OCI-LY1 (cell line): Measurements from ENCODE around the gene PPAT.

Source experiments
- H2AFZ ChIP-seq: fragments of 200-600 bp; sonication (generic), shearing (Covaris generic); 2 replicates; pipeline ENCODE4 v1.6.0; 2014; ENCODE audit warnings: antibody characterized with exemption, mild to moderate bottlenecking, low read length
- H3F3A ChIP-seq: fragments of 200-600 bp; sonication (generic), shearing (Covaris generic); 2 replicates; pipeline ENCODE4 v1.6.0; 2014; ENCODE audit warnings: mild to moderate bottlenecking, antibody characterized with exemption, low read length, moderate library complexity; ENCODE audit not compliant: insufficient read depth
- H3K27ac ChIP-seq: fragments of 200-600 bp; sonication (generic); 2 replicates; pipeline ENCODE4 v1.5.1; 2014; ENCODE audit warnings: low read length, mixed run types, mild to moderate bottlenecking, low read depth; ENCODE audit not compliant: poor library complexity, severe bottlenecking
- H3K27me3 ChIP-seq: fragments of 200-600 bp; sonication (generic); 2 replicates; pipeline ENCODE4 v1.6.0; 2014; ENCODE audit warnings: antibody characterized with exemption, mild to moderate bottlenecking, low read length, moderate library complexity; ENCODE audit not compliant: insufficient read depth
- H3K36me3 ChIP-seq: fragments of 200-600 bp; sonication (generic); 2 replicates; pipeline ENCODE4 v1.6.1; 2014; ENCODE audit warnings: mild to moderate bottlenecking, antibody characterized with exemption, low read length, moderate library complexity, mixed read lengths; ENCODE audit not compliant: insufficient read depth
- H3K4me1 ChIP-seq: fragments of 200-600 bp; sonication (generic); 2 replicates; pipeline ENCODE4 v1.5.1; 2014; ENCODE audit warnings: mild to moderate bottlenecking, low read length, moderate library complexity; ENCODE audit not compliant: insufficient read depth, severe bottlenecking
- H3K4me2 ChIP-seq: fragments of 200-600 bp; sonication (generic), shearing (Covaris generic); 2 replicates; pipeline ENCODE4 v1.6.1; 2014; ENCODE audit warnings: low read length
- H3K4me3 ChIP-seq: fragments of 200-600 bp; sonication (generic); 2 replicates; pipeline ENCODE4 v1.5.1; 2014; ENCODE audit warnings: low read length, low read depth, mild to moderate bottlenecking, mixed read lengths; ENCODE audit not compliant: poor library complexity, severe bottlenecking
- H3K79me2 ChIP-seq: fragments of 200-600 bp; shearing (Covaris generic); 2 replicates; pipeline ENCODE4 v1.6.1; 2016; ENCODE audit warnings: mixed run types, low read length, mixed read lengths; ENCODE audit not compliant: insufficient read depth
- H3K9ac ChIP-seq: fragments of 200-600 bp; sonication (generic), shearing (Covaris generic); 2 replicates; pipeline ENCODE4 v1.6.1; 2014; ENCODE audit warnings: mild to moderate bottlenecking, low read length, mixed read lengths
- H3K9me2 ChIP-seq: fragments of 200-600 bp; sonication (generic), shearing (Covaris generic); 2 replicates; pipeline ENCODE4 v1.6.1; 2014; ENCODE audit warnings: low read depth, mild to moderate bottlenecking, low read length, mixed read lengths
- H3K9me3 ChIP-seq: fragments of 200-600 bp; shearing (Covaris generic); 2 replicates; pipeline ENCODE4 v1.6.1; 2014; ENCODE audit warnings: low read length, mixed read lengths
- H4K20me1 ChIP-seq: fragments of 200-600 bp; sonication (generic), shearing (Covaris generic); 2 replicates; pipeline ENCODE4 v1.6.0; 2016; ENCODE audit warnings: mild to moderate bottlenecking, low read length; ENCODE audit not compliant: insufficient read depth
- EZH2 ChIP-seq: fragments of 200-600 bp; sonication (generic), shearing (Covaris generic); IDR thresholded peaks from 2 replicates; pipeline ENCODE4 v1.8.0; 2017; ENCODE audit warnings: borderline replicate concordance, mixed run types, mild to moderate bottlenecking, antibody characterized with exemption, low read length, moderate library complexity, mixed read lengths
- TF ChIP-seq, protein P1 (sequence below): fragments of 200-600 bp; sonication (generic), shearing (Covaris generic); IDR thresholded peaks from 2 replicates; pipeline ENCODE4 v1.5.1; 2017; ENCODE audit warnings: mild to moderate bottlenecking, antibody characterized with exemption, low read length, moderate library complexity, mixed read lengths

Gene PPAT

DNA sequence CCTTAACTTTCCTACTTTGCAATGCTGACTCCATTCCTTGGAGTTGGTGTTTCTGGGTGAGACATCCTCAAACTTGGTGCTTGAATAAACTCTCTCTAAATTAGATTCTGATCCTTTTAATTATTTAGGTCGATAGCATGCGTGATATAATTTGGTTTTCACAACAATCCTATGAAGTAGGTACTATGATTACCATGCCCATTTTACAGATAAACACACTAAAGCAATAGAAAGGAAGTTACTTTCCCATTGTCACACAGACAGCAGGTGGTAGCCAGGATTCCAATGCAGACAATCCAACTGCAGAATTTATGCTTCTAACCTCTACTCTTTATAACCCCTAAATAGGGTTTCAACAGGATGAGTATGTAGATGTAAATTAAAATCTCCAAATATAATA, 26.4 kb downstream of the PPAT start:
- Histone ChIP-seq H3K27ac (no peak overlapping the region), H2AFZ (no peak overlapping the region), H3K4me1 (no peaks in the 10 kb centered on the region), H4K20me1 (no peaks in the 10 kb centered on the region), H3K9me2 (no peaks in the 10 kb centered on the region), H3K4me3 (no peak overlapping the region), H3F3A (no peaks in the 10 kb centered on the region), H3K79me2 (peaks cover 52% of the 10 kb centered on the region), H3K4me2 (no peak overlapping the region), H3K9me3 (no peaks in the 10 kb centered on the region), H3K27me3 (no peaks in the 10 kb centered on the region), H3K36me3 (peaks cover 40% of the 10 kb centered on the region), H3K9ac (no peak overlapping the region)
- TF ChIP-seq, protein P1, sequence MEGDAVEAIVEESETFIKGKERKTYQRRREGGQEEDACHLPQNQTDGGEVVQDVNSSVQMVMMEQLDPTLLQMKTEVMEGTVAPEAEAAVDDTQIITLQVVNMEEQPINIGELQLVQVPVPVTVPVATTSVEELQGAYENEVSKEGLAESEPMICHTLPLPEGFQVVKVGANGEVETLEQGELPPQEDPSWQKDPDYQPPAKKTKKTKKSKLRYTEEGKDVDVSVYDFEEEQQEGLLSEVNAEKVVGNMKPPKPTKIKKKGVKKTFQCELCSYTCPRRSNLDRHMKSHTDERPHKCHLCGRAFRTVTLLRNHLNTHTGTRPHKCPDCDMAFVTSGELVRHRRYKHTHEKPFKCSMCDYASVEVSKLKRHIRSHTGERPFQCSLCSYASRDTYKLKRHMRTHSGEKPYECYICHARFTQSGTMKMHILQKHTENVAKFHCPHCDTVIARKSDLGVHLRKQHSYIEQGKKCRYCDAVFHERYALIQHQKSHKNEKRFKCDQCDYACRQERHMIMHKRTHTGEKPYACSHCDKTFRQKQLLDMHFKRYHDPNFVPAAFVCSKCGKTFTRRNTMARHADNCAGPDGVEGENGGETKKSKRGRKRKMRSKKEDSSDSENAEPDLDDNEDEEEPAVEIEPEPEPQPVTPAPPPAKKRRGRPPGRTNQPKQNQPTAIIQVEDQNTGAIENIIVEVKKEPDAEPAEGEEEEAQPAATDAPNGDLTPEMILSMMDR, result no peak
- TF ChIP-seq EZH2, result no peak

DNA sequence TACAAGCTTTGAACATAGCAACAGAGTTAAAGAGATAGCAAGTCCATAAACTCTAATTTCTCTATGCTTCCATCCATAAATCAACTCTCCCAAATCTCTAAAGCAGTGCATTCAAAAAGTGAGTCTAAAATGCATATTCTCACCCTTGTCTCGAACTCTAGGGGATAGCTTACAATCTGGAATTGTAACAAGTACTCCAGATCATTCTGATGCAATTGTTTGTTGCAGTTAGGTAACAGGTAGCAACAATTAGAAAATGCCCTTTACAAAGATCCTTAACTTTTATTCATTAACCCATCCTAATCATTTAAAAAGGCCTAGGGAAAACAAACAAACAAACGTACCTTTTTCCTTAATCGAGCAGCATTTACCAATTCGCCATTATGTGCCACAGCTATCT, 29.3 kb downstream of the PPAT start:
- H3K4me1 ChIP-seq, result no peaks in the 10 kb centered on the region
- H3F3A ChIP-seq, result no peaks in the 10 kb centered on the region
- no peak overlapping the region for H2AFZ ChIP-seq
- no peaks in the 10 kb centered on the region for H3K27me3 ChIP-seq
- TF ChIP-seq, protein P1, result no peak
- H3K4me3 ChIP-seq, result no peak overlapping the region
- peaks cover 26% of the 10 kb centered on the region for H3K79me2 ChIP-seq
- no peaks in the 10 kb centered on the region for H4K20me1 ChIP-seq
- no peak overlapping the region for H3K9ac ChIP-seq
- no peak overlapping the region for H3K27ac ChIP-seq
- H3K36me3 ChIP-seq, result peaks cover 61% of the 10 kb centered on the region
- no peak overlapping the region for H3K4me2 ChIP-seq
- H3K9me3 ChIP-seq, result no peaks in the 10 kb centered on the region
- no peaks in the 10 kb centered on the region for H3K9me2 ChIP-seq

DNA sequence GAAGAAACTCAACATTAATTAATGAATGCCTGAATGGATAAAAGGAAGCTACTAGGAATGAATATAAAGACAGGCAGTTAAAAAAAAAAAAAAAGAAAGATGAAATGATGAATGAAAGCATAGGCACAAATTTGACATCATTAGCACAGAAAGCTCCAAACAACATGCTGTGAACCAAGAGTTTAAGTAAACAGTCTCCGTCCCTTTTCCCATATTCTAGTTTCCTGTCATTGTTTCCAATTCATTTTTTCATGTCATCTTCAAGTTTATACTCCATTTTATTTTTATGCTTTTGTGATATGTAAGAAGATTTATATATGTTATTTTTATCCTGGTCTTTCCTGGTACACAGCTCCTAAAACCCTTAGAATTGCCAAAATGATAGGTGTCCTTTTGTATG, 30.4 kb downstream of the PPAT start:
- no peak overlapping the region for H3K4me2 ChIP-seq
- no peaks in the 10 kb centered on the region for H3F3A ChIP-seq
- no peaks in the 10 kb centered on the region for H3K4me1 ChIP-seq
- peaks cover 14% of the 10 kb centered on the region for H3K79me2 ChIP-seq
- H3K36me3 ChIP-seq, result peaks cover 72% of the 10 kb centered on the region
- no peak overlapping the region for H3K9ac ChIP-seq
- H3K9me3 ChIP-seq, result no peaks in the 10 kb centered on the region
- H3K4me3 ChIP-seq, result no peak overlapping the region
- H3K27ac ChIP-seq, result no peak overlapping the region
- H3K9me2 ChIP-seq, result no peaks in the 10 kb centered on the region
- no peak overlapping the region for H2AFZ ChIP-seq
- no peaks in the 10 kb centered on the region for H4K20me1 ChIP-seq
- H3K27me3 ChIP-seq, result no peaks in the 10 kb centered on the region
- TF ChIP-seq, protein P1, result no peak
- TF ChIP-seq EZH2, result no peak
